Ishikawa (cell line): ENCODE results near the gene MTSS2.

ENCODE experiments used
- CEBPB ChIP-seq: IDR thresholded peaks from 2 replicates; pipeline ENCODE4 v1.6.1; 2012
- CREB1 ChIP-seq: IDR thresholded peaks from 2 replicates; pipeline ENCODE4 v1.6.1; 2012; ENCODE audit warnings: low read depth
- EGR1 ChIP-seq: IDR thresholded peaks from 2 replicates; pipeline ENCODE4 v1.6.1; 2012
- EP300 ChIP-seq: IDR thresholded peaks from 2 replicates; pipeline ENCODE4 v1.6.1; 2012; ENCODE audit warnings: borderline replicate concordance
- FOXM1 ChIP-seq: IDR thresholded peaks from 2 replicates; pipeline ENCODE4 v1.6.1; 2012; ENCODE audit warnings: low read depth, borderline replicate concordance
- RAD21 ChIP-seq: IDR thresholded peaks from 2 replicates; pipeline ENCODE4 v1.6.1; 2012; ENCODE audit warnings: low read depth
- REST ChIP-seq: IDR thresholded peaks from 2 replicates; pipeline ENCODE4 v1.6.1; 2012; ENCODE audit warnings: low read depth, mild to moderate bottlenecking
- TAF1 ChIP-seq: IDR thresholded peaks from 2 replicates; pipeline ENCODE4 v1.6.1; 2012; ENCODE audit warnings: low read depth, mild to moderate bottlenecking
- TEAD4 ChIP-seq: IDR thresholded peaks from 2 replicates; pipeline ENCODE4 v1.6.1; 2012
- YY1 ChIP-seq: IDR thresholded peaks from 2 replicates; pipeline ENCODE4 v1.6.1; 2012; ENCODE audit warnings: low read depth
- ZBTB7A ChIP-seq: IDR thresholded peaks from 2 replicates; pipeline ENCODE4 v1.6.1; 2012; ENCODE audit warnings: low read depth
- TF ChIP-seq, protein P1 (sequence below): IDR thresholded peaks from 2 replicates; pipeline ENCODE4 v1.6.1; 2012
- TF ChIP-seq, protein P2 (sequence below): IDR thresholded peaks from 2 replicates; pipeline ENCODE4 v1.6.1; 2012

DNA sequence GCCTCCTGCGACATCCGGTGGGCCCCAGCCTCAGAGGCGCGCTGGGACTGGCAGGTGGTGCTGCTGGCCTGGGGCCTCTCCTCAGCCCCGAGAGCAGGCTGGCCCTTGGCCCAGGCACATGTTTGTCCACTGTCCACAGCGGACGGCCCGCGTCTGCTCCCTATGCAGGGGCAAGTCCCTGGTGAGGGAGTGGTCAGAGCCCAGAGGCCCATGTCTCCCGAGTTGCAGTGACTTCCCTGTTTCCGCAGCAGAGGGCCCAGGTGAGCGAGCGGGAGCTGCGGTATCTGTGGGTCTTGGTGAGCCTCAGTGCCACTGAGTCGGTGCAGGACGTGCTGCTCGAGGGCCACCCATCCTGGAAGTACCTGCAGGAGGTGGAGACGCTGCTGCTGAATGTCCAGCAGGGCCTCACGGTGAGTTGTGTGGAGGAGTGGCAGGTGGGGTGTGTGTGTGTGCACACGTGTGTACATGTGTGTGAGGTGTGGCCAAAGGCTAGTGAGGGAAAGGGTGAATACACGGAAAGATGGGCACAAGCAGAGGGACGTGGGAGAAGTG, 29.1 kb downstream of the MTSS2 start:
- TF ChIP-seq YY1 (no peak), CEBPB (no peak), EP300 (no peak), TAF1 (no peak), CREB1 (no peak), ZBTB7A (no peak), TEAD4 (no peak), RAD21 (no peak), FOXM1 (no peak), EGR1 (no peak), REST (no peak)
- TF ChIP-seq, protein P1, sequence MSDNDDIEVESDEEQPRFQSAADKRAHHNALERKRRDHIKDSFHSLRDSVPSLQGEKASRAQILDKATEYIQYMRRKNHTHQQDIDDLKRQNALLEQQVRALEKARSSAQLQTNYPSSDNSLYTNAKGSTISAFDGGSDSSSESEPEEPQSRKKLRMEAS = no peak
- TF ChIP-seq, protein P2, sequence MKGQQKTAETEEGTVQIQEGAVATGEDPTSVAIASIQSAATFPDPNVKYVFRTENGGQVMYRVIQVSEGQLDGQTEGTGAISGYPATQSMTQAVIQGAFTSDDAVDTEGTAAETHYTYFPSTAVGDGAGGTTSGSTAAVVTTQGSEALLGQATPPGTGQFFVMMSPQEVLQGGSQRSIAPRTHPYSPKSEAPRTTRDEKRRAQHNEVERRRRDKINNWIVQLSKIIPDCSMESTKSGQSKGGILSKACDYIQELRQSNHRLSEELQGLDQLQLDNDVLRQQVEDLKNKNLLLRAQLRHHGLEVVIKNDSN = no peak
